GM23338 (cell line): Measurements from ENCODE around the gene TYROBP. TPM values are rescaled to one million over a fixed set of nuclear protein-coding genes. Genes with fewer than 3 reads are reported as not detected.

Experiments used
- CREB1 ChIP-seq: fragments of 250-450 bp; sonication (Bioruptor Pico); IDR thresholded peaks from 2 replicates; pipeline ENCODE4 v1.5.0; 2020; ENCODE audit warnings: low read depth, mild to moderate bottlenecking, moderate library complexity
- CTCF ChIP-seq, 2 experiments: fragments of 200-600 bp in 1 of 2; sonication (generic) in 1 of 2; conservative IDR thresholded peaks; 2 replicates each; pipeline versions ENCODE4 v1.5.1 to v1.6.1; 2016 to 2017; ENCODE audit warnings: antibody characterized with exemption in 2 of 2, low read depth in 2 of 2, mild to moderate bottlenecking in 2 of 2, moderate library complexity in 1 of 2
- ETS1 ChIP-seq: IDR thresholded peaks from 2 replicates; pipeline ENCODE4 v1.6.1; 2016; ENCODE audit warnings: antibody characterized with exemption
- EZH2 ChIP-seq: fragments of 200-600 bp; sonication (generic); IDR thresholded peaks from one replicate; pipeline ENCODE4 v1.8.0; 2017; ENCODE audit warnings: antibody characterized with exemption, mild to moderate bottlenecking, low read depth; ENCODE audit not compliant: unreplicated experiment
- EZH2phosphoT487 ChIP-seq: fragments of 200-600 bp; sonication (generic); IDR thresholded peaks from one replicate; pipeline ENCODE4 v1.8.1; 2018; ENCODE audit warnings: antibody characterized with exemption; ENCODE audit not compliant: unreplicated experiment
- JUNB ChIP-seq: IDR thresholded peaks from one replicate; pipeline ENCODE4 v1.6.1; 2016; ENCODE audit warnings: antibody characterized with exemption; ENCODE audit not compliant: unreplicated experiment
- NANOG ChIP-seq: IDR thresholded peaks from 2 replicates; pipeline ENCODE4 v1.6.1; 2016; ENCODE audit warnings: antibody characterized with exemption, borderline replicate concordance
- POLR2AphosphoS5 ChIP-seq: IDR thresholded peaks from 2 replicates; pipeline ENCODE4 v1.6.1; 2016; ENCODE audit warnings: antibody characterized with exemption, low read depth
- REST ChIP-seq: IDR thresholded peaks from one replicate; pipeline ENCODE4 v1.6.1; 2018; ENCODE audit warnings: antibody characterized with exemption; ENCODE audit not compliant: unreplicated experiment
- STAT1 ChIP-seq: IDR thresholded peaks from one replicate; pipeline ENCODE4 v1.6.1; 2016; ENCODE audit warnings: antibody characterized with exemption; ENCODE audit not compliant: unreplicated experiment
- ZNF114 ChIP-seq: fragments of 250-450 bp; sonication (Bioruptor Pico); IDR thresholded peaks from 2 replicates; pipeline ENCODE4 v1.5.0; 2020; ENCODE audit warnings: mild to moderate bottlenecking, moderate library complexity
- ZNF462 ChIP-seq: fragments of 250-450 bp; sonication (Bioruptor Pico); IDR thresholded peaks from 2 replicates; pipeline ENCODE4 v1.5.0; 2020; ENCODE audit warnings: mild to moderate bottlenecking, moderate library complexity
- polyA plus RNA-seq: library from polyadenylated mRNA; unstranded; fragments of >200 nt; fragmentation: Nextera tagmentation; extraction: Ambion mirVana; gene quantifications from 2 replicates; pipeline ENCODE4 v1.2.1, GENCODE V29; 2016
- total RNA-seq: library from RNA; depleted of rRNA; stranded (reverse); fragments of >200 nt; shearing (Covaris generic); gene quantifications from 2 replicates; pipeline ENCODE4 v1.2.3, GENCODE V29; 2014

Gene TYROBP
- total and polyA plus RNA-seq, 2 experiments from 2014 or later: not detected

GRCh38 chr19:35858311-35858710, 49.8 kb downstream of the TYROBP start (continued):
- TF ChIP-seq ZNF462 (CRISPR knock-in tag) (no peak), EZH2phosphoT487 (no peak), CTCF (conservative IDR thresholded peaks at IDR 0.05; ENCODE audit: low read depth in 2 of 2) (no peak), ETS1 (no peak), EZH2 (no peak), JUNB (no peak), STAT1 (no peak), POLR2AphosphoS5 (no peak), CREB1 (no peak), NANOG (no peak), REST (no peak), ZNF114 (CRISPR knock-in tag) (no peak)
